ENCODE data around the gene CDNF.
A peak's percentile ranks its signal among the peaks of the same experiment; 100 is the strongest.
"Not testable (repeated sequence)": the region's sequence is repeated elsewhere in the genome, so short reads cannot be mapped to it uniquely, and the experiment has no call there.

The CDNF gene

DNA sequence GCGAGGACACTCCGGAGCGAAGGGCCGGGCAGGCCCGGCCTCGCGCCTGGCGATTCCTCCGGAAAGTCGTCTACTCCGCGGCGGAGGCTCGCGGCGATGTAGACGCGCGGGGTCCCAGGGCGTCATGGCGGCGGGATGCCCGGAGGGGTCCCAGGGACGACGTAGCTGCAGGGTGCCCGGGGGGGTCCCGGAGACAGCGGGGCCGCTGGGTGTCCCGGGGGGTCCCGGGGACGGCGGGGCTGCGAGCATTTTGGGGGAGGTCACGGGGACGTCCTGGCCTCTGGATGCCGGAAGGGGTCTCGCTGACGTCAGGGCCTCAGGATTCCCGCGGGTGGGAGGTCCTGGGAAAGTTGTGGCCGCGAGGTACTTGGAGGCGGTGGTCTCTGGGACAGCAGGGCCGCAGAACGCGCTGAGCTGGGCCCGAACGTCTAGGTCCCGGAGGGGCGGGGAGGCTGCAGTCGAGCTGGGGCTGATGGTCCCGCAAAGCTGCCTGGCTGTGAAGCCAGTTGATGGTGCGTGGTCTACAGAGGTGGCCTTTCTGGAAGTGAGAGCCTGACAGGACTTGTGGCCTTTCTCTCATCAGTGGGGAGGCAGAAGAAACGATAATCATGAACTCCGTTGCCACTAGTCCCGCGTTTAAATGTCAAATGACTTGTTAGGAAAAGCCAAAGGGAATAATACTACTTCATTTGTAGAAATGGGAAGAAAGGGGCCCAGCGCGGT, 906 bp upstream of the CDNF start:
- DNase-seq: peak; percentile 23 to 45 (median 28)

DNA sequence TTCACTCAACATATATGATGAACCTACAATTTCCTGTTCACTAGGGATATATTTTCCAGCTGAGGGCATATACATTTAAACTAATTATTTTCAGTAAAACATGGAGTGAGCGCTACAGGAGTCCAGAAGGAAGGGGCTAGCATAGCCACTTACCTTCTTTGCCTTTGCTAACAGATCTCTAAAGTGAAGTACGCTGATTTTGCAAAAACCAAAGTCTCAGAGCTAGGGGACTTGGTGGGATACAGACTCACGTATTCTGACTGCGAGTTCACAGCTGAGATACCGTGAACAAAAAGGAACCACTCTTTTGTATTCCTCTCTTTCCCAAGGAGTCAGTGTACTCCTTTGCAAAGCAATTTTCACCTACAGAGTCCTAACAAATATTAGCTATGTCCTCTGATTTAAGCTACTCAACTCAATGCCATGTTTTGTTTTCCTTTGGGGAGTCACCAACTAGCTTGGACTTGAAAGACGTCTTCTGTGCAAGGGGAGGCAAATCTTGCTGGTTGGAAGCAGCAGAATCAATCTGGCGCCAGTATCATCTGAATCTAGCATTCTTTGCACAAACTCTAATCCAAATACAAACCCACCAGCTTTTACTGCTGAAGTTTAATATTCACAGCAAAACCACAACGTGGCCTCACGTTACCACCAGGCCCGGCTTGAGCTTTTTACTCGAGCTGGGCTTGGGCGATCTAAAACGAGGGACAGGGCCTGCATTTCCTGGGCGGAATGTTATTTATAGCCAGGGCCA, 657 bp downstream of the CDNF start:
- no peak for DNase-seq

DNA sequence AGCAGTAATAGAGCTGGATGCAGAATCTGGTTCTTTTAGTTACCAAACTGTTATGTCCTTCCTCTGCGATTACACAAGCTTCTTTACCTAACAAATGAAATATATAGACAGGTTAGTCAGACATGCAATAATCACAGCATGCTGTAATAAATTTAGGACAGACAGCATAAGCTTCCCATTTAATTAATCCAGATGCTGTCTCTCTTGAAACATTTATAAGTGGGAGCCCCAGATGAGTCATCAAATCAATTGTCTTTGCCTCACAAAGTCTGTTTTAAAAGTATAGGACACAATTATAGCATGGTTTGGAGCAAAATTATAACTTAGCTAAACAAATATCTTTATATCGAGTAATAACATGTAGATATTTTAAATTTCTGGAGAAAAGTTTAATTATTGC, 1.6 kb downstream of the CDNF start:
- DNase-seq: no peak

DNA sequence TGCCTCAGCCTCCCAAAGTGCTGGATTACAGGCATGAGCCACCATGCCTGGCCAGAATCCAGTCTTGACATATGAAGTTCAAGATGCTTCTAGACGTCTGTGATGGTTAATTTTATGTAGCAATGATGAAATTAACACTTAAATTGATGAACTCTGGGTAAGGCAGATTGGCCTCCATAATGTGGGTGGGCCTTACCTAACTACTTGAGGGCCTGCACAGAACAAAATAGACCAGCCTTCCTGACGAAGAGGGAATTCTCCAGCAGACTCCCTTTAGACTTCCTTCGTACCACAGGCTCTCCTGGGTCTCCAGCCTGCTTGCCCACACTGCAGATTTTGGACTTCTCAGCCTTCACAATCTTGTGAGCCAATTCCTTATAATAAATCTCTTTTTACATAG, 4.7 kb downstream of the CDNF start:
- DNase-seq: no peak

DNA sequence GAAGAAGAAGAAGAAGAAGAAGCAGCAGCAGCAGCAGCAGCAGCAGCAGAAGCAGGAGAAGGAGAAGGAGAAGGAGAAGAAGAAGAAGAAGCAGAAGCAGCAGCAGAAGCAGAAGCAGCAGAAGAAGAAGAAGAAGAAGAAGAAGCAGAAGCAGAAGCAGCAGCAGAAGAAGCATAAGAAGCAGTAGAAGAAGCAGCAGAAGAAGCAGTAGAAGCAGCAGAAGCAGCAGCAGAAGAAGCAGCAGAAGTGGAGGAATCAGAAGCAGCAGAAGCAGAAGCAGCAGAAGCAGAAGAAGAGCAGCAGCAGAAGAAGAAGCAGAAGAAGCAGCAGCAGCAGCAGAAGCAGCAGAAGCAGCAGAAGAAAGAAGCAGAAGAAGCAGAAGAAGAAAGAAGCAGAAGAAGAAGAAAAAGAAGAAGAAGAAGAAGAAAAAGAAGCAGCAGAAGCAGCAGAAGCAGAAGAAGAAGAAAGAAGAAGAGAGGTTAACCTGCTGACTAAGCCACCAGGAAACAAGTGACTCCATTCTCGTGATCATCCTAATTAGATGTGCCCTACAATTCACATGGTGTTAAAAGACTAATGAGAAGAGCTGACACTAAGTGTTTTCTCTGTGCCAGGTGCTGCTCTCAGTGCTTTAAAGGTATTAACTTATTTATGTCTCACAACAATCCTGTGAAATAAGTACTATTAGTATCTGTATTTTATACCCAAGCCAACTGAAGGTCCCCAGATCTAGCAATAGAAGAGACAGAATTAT, 11.6 kb downstream of the CDNF start:
- DNase-seq: no peak

DNA sequence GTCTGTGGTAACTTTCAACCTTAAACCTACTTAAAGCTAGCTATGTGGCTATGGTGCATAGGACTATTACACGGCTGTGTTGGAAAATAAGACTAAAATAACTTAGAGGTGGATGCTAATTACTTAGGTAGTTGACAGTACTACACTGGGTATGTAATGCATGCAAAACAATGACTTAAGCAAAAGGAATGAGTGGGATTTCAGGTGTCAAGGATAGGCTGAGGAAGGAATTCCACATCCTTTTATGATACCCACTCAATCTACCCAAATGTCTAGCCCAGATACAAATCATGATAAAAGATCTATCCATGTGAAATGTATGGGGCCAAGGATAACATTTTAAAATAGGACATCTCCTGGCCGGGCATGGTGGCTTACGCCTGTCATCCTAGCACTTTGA, 13.9 kb downstream of the CDNF start:
- no peak for DNase-seq

DNA sequence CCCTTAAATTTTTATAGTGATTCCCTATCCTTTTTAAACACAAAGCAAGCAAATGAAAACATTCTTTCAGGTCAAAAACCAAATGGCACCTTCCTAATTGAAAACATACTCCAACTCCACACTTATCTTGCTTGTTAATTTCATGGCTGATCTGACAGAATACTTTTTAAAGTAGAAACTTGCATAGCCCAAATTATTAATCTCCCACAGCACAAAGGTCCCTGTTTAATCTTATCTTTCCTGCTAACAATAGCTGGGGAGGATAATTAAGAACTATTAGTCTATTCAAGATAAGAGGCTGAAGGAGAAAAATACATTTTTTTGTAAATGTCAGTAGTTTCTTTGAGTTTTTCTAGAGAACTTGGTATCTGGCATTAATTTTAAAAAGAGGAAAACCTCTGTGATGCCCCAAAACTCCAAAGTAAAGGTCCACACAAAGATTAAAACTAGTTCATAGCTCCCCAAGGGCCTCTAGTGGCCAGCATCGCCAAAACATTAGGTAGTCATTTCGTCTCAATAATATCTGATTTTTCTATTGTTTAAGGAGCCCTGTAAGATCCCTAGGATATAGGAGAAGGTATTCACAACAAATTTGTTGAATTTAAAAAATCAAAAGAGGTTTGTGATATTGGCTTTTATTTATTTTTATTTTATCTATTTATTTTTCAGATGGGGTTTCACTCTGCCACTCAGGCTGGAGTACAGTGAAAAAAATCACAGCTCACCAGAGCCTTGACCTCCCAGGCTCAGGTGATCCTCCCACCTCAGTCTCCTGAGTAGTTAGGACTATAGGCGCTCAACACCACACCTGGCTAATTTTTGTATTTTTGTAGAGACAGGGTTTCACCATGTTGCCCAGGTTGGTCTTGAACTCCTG, 14.7 kb downstream of the CDNF start:
- peak; percentile 63 to 79 (median 74) for DNase-seq

DNA sequence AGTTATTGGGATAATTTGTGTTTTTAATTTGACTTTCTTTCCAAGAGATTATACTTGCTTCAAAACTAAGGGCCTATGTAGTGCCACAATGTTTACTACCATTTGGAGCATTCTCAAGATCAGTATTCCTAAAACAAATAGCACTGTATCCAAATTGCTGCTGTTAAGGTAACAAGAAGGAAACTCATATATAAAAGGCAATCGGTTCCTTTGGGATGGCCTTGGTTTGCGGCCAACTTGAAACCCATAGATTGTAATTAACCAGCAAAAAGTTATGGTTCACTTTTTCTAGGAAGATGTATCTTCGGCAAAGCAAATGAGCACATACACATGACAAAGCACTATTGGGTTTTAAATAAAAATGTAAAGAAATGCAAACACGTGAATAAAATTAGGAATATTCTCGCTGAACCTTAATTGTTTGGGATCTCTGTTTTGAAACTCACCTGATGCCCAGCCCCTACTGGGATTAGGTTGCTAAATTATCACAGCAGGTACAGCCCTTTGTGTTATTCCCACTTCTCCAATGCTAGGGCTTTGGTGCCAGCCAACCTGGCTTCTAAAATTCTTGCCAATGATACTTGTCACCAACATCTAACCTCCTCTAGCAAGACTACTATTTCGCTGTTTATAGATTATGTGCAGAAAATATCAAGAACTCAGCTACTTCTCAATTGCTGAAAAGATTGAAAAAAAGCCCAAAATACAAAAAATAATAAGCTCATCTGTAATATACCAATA, 16.0 kb downstream of the CDNF start:
- DNase-seq: no peak

DNA sequence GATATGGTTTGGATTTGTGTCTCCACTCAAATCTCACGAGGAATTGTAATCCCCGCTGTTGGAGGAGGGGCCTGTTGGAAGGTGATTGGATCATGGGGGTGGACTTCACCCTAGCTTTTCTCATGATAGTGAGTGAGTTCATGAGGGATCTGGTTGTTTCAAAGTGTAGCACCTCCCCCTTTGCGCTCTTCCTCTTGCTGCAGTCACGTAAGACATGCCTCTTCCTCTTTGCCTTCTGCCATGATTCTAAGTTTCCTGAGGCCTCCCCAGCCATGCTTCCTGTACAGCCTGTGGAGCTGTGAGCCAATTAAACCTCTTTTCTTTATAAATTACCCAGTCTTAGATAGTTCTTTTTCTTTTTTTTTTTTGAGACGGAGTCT, 17.1 kb downstream of the CDNF start:
- peak; percentile 22 to 35 (median 29) for DNase-seq

DNA sequence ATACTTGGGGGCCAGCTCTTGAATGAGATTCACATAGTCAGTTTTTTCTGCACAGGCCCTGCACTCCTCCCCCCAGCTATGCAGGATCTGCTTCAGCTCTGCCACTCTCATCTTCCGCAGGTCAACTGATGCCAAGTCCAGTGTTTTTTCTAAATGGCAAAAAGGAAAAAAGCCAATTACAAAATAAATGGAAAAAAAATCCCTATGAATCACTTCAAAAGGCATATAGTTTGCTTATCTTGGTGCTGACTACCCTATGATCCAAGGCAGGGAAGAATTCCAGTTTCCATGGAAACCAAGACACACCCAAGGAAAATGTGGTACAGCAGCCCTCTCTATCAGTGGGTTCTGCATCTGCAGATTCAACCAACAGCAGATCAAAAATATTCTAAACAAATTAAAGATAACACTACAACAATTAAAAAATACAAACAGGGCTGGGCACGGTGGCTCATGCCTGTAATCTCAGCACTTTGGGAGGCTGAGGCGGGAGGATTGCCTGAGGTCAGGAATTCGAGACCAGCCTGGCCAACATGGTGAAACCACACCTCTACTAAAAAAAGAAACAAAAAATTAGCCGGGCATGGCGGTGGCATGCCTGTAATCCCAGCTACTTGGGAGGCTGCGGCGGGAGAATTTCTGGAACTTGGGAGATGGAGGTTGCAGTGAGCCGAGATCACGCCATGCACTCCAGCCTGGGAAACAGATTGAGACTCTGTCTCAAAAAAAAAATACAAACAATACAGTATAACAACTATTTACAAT, 17.6 kb downstream of the CDNF start:
- peak in 1 of 3 donors; percentile 24 for DNase-seq

DNA sequence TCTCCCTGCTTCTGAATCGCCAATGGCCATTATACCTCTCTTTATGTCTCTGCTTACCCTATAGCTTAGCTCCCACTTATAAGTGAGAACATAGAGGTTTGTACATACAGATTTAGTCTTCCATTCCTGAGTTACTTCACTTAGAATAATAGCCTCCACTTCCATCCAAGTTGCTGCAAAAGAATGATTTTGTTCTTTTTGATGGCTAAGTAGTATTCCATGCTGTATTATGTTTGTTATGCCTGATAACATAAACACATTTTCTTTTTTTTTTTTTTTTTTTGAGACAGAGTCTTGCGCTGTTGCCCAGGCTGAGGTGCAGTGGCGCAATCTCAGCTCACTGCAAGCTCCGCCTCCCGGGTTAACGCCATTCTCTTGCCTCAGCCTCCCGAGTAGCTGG, 21.1 kb downstream of the CDNF start:
- not testable (repeated sequence) for DNase-seq

DNA sequence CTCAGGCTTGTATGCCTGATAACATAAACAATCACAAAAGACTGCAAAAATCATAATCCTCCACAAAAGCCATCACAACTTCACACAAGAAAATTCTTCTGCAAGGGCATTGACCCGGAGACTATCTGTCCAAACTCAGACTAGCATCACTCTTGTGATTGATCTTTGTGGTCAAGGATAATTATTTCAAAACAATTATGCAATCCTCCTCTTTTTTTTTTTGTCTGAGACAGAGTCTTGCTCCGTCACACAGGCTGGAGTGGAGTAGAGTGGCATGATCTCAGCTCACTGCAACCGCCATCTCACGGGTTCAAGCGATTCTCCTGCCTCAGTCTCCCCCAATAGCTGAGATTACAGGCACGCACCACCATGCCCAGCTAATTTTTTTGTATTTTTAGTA, 22.2 kb downstream of the CDNF start:
- no peak for DNase-seq

DNA sequence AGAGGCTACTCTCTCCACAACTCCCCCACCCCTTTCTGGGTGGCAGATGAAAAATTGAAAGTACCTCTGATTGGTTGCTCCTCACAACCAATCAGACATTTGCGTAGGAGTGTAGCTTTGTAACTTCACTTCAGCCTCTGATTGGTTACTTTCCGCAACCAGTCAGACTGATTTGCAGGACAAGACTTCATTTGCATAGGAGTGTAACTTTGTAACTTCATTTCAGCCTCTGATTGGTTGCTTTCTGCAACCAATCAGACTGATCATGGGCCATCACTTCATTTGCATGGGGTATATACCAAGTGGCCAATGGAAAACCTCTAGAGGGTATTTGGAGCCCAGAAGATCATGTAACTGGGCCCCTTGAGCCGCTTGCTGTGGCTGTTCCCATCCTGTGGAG, 25.6 kb downstream of the CDNF start:
- DNase-seq: no peak

DNA sequence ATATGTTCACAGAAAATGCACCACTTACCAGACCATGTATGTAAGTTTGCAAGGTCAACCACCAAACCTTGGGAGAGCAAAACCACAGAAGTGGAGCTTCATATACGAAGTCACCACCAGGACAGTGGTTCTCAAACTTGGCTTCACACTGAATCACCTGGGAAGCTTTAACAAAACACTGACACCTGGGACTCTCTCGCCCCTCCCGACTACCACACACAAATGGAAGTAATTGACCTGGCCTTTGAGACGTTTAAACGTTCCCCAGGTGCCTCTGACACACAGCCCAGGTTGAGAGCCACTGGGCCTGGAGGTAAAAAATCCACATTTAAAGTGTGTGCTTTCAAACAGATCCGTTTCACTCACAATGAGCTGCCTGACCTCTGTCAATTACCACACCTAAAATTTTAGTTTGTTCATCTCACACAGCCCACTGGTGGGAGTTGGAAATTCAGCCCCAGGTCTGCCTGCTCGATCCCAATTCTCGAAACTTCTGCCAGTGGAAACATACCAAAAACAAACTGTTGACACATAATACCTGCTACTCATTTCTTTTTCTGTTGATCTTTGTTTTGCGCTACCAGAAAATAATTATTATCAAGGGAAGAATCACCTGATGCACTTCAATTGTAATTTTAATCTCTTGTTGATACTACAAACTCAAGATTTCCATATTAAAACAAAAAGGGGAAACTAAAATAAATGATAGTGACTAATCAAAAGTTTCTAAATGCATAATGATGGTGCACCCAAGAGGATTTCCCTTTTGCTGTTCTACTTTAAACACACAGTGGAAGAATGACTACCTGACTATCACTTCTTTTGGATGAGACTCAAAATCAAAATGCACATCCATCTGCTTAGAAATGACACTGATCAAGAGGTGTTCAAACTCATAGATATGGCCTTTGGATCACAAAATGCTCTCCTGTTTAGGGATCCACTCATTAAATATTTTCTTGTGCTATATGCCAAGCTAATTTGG, 26.6 kb downstream of the CDNF start:
- DNase-seq: peak in 2 of 3 donors; percentile 21 to 42

DNA sequence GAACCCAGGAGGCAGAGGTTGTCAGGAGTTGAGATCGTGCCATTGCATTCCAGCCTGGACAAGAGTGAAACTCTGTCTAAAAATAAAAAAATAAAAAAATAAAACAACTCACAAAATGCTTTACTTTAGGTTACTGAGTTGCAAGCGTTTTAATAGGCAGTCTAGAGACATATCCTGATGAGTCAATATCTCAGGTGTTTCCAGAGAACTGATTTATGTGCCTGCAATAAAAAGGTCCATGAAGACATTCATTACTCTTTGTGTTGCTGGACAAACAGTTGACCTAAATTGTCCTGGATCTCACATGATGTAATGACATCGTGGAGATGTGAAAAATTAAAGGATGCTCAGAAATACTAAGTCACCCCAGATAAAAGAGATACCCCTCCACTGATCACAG, 31.5 kb downstream of the CDNF start:
- no peak for DNase-seq

DNA sequence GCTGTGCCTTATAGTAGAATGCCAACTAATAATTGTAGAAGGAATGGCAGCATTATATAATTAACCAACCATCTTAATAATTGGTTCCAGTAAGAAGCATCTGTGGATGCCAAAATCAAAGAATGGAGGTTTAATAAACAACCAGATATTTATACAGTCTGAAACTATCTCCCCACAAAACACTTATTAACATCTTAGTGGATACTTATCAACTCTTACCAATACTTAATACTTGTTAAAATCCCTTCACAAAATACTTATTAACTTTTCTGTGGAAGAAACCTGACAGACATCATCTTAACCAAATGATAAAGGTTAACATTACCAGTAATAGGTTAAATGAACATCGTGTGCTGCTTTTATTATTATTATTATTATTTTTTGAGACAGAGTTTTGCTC, 34.0 kb downstream of the CDNF start:
- no peak for DNase-seq

DNA sequence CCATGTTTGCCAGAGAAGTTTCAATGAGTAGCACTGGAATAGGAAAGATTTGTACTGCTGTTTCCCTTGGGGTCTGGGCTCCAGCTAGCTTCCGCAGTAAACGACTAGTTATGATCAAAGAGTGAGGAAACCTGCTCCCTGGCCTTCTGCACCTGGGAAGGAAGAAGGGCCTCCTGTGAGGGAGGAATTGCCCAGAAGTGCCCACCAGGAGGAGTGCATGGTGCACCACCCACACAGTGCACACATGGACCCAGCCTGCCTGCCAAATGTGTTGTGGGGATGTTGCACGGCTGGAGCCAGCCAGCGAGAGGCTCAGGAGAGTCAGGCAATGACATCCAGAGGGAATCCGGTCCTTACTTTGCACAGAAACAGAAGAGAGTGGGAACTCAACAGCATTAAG, 36.1 kb downstream of the CDNF start:
- DNase-seq: no peak

DNA sequence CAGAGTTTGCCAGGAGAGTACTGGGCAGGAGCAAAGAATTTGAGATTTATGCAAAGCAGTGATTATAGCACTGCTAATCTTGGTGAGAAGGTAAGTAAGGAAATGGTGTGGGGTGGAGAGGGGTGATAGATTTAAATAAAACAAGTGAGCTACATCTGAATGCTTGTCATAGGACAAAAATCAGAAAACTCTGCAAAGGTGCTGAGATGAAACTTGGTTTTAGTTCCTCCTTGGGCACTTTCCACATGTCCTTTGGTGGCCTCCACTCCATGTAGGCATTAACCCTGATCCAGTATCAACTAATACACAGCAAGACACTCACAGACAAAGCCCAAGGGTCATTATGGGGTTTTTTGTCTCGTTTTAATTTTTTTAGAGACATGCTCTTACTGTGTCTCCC, 37.4 kb downstream of the CDNF start:
- no peak for DNase-seq

DNA sequence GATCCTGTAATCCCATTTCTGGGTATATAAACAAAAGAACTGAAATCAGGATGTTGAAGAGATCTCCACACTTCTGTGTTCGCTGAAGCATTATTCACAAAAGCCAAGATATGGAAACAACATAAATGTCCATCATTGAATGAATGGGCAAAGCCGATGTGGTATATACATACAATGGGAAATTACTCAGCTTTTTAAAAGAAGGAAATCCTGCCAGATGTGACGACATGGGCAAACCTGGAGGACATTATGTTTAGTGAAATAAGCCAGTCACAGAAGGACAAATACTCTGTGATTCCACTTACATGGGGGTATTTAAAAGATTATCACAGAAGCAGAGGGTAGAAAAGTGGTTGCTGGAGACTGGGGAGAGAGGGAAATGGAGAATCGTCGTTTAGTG, 39.2 kb downstream of the CDNF start:
- DNase-seq: peak; percentile 22 to 58 (median 43)

DNA sequence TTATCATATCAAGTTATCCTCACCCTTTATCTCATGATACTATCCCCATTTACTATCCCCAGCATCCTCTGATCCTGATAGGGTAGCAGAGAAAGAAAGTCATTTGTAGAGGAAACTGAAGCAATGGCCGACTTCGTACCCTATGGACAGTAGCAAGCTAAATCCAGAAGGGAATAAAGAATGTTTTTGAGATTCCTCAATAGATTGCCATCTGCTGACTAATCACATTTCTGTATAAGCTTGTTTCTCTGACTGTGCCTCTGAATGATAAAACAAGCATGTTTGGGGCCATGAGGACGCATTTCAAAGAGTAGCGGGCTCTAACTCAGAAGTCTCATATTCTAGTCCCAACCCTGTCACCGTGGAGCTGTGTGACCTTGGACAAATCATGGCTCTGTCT, 49.9 kb downstream of the CDNF start:
- no peak for DNase-seq
